Measurements from ENCODE around the gene RAMACL. TPM values are rescaled to one million over a fixed set of nuclear protein-coding genes. Genes with fewer than 3 reads are reported as not detected.

Gene RAMACL
- total RNA-seq, 1 donor from 2014 or later: 2.3 TPM

GRCh38 chr6:166595061-166595780, 8.7 kb upstream of the RAMACL start:
- Mint-ChIP-seq H3K4me1 (peaks cover 5% of the 10 kb centered on the region), H3K36me3 (ENCODE audit: low read depth) (no peaks in the 10 kb centered on the region), H3K27ac (no peak overlapping the region), H3K27me3 (peaks cover 2% of the 10 kb centered on the region), H3K9me3 (no peaks in the 10 kb centered on the region), H3K4me3 (no peak overlapping the region)
- ChIA-PET POLR2A (no interaction called here), CTCF (no interaction called here)
- no peak for TF ChIP-seq CTCF (IDR thresholded peaks at IDR 0.05)
- ATAC-seq (ENCODE audit: low read depth): no peak
- intact Hi-C loops (cut with micrococcal nuclease): no loop called here
- DNase-seq: no peak

- POLR2A ChIA-PET: no interaction called here
- Mint-ChIP-seq H3K9me3 (no peaks in the 10 kb centered on the region), H3K36me3 (ENCODE audit: low read depth) (no peaks in the 10 kb centered on the region), H3K27me3 (peaks cover 2% of the 10 kb centered on the region), H3K27ac (no peak overlapping the region), H3K4me1 (peaks cover 29% of the 10 kb centered on the region), H3K4me3 (no peak overlapping the region)
- no peak for DNase-seq
- no peak for ATAC-seq (ENCODE audit: low read depth)
- no peak for TF ChIP-seq CTCF (IDR thresholded peaks at IDR 0.05)
- CTCF ChIA-PET: no interaction called here
- intact Hi-C loops (cut with micrococcal nuclease): no loop called here
Observed at GRCh38 chr6:166592821-166593220, 6.3 kb upstream of the RAMACL start.

GRCh38 chr6:166591961-166592520, 5.6 kb upstream of the RAMACL start:
- no peaks in the 10 kb centered on the region for H3K9me3 Mint-ChIP-seq
- H3K36me3 Mint-ChIP-seq (ENCODE audit: low read depth): no peaks in the 10 kb centered on the region
- H3K27me3 Mint-ChIP-seq: no peaks in the 10 kb centered on the region
- H3K4me3 Mint-ChIP-seq: no peak overlapping the region
- peaks cover 36% of the 10 kb centered on the region for H3K4me1 Mint-ChIP-seq
- no peak overlapping the region for H3K27ac Mint-ChIP-seq
- POLR2A ChIA-PET: no interaction called here
- ATAC-seq (ENCODE audit: low read depth): no peak
- DNase-seq: no peak
- intact Hi-C loops (cut with micrococcal nuclease): no loop called here
- CTCF ChIA-PET: no interaction called here
- no peak for TF ChIP-seq CTCF (IDR thresholded peaks at IDR 0.05)

DNA sequence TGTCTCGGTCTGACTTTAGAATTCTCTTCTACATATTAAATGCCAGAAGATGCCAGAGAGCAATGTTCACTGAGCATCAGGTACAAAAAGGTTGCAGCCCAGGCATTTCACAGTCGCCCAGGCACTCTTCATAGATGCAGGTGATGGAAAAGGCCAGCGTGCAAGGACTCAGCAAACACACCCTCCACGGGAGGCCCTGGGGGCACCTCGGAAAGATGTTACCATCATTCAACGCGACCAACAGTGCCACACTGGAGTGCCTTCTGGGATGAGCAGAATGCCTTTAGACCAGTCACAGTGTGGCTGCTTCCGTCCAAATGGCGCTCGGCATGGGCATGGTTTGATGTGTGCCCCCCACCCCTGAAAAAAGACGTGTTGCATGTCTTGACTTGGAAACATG, 4.5 kb upstream of the RAMACL start:
- intact Hi-C loops (cut with micrococcal nuclease): no loop called here
- POLR2A ChIA-PET: no interaction called here
- no peak for TF ChIP-seq CTCF (IDR thresholded peaks at IDR 0.05)

GRCh38 chr6:166589786-166590574, 3.5 kb upstream of the RAMACL start:
- Mint-ChIP-seq H3K4me1 (peaks cover 42% of the 10 kb centered on the region), H3K36me3 (ENCODE audit: low read depth) (no peaks in the 10 kb centered on the region), H3K27me3 (no peaks in the 10 kb centered on the region), H3K27ac (peak overlapping the region; percentile 87), H3K4me3 (peak overlapping the region; percentile 76), H3K9me3 (no peaks in the 10 kb centered on the region)
- no peak for DNase-seq
- no peak for ATAC-seq (ENCODE audit: low read depth)
- POLR2A ChIA-PET: interaction anchor here (0.6 to 4.2 kb wide), 6 partner anchors 33 to 761 kb away, joined by 3 to 67 read pairs (median 4); partner anchors contain the start of gene RPS6KA2
- TF ChIP-seq CTCF (IDR thresholded peaks at IDR 0.05): no peak
- intact Hi-C loops (cut with micrococcal nuclease): loop anchor here (1.0 to 5.0 kb wide), 9 partner anchors 37 to 761 kb away; partner anchors contain the start of genes CEP43, MPC1, RPS6KA2 and SFT2D1
- CTCF ChIA-PET: interaction anchor here (0.9 kb wide), 1 partner anchor 552 kb away, joined by 3 read pairs; no protein-coding TSS in a partner anchor

More for the DNA sequence above, 4.5 kb upstream of the RAMACL start:
- Mint-ChIP-seq H3K4me1 (peaks cover 42% of the 10 kb centered on the region), H3K9me3 (no peaks in the 10 kb centered on the region), H3K4me3 (no peak overlapping the region), H3K27ac (no peak overlapping the region), H3K36me3 (ENCODE audit: low read depth) (no peaks in the 10 kb centered on the region), H3K27me3 (no peaks in the 10 kb centered on the region)
- DNase-seq (no peak), ATAC-seq (ENCODE audit: low read depth) (no peak)
- CTCF ChIA-PET: no interaction called here
